Upper lobe of right lung (tissue), 1 donor: ENCODE data around the gene CTBP2. TPM values are rescaled to one million over a fixed set of nuclear protein-coding genes. Genes with fewer than 3 reads are reported as not detected.

Experiments
- ATAC-seq: fragments of 200-7000 bp; cut with Tn5 transposase; one replicate; pipeline ENCODE4 v1.9.1; 2020; ENCODE audit warnings: mild to moderate bottlenecking, moderate library complexity
- DNase-seq: peaks from one replicate; pipeline ENCODE4 v3.0.0-alpha.2; 2020
- H3K27ac ChIP-seq: fragments of 200-600 bp; one replicate; pipeline ENCODE4 v1.8.0; 2022
- H3K27me3 ChIP-seq: fragments of 200-600 bp; one replicate; pipeline ENCODE4 v1.8.0; 2022; ENCODE audit warnings: mild to moderate bottlenecking
- H3K36me3 ChIP-seq: fragments of 200-600 bp; one replicate; pipeline ENCODE4 v1.8.0; 2022
- H3K4me1 ChIP-seq: fragments of 200-600 bp; one replicate; pipeline ENCODE4 v1.8.0; 2022
- H3K4me3 ChIP-seq: fragments of 200-600 bp; one replicate; pipeline ENCODE4 v1.8.0; 2022; ENCODE audit warnings: mild to moderate bottlenecking
- H3K9me3 ChIP-seq: fragments of 200-600 bp; one replicate; pipeline ENCODE4 v1.8.0; 2022
- intact Hi-C: fragments of 100-400 bp; cut with DNase I; formaldehyde crosslinking; loops from one replicate; pipeline ENCODE4 v1.11.0; 2022
- total RNA-seq: library from RNA; stranded (reverse); fragmentation: NEBNext Ultra II Directional; extraction: Animal tissue kit (Norgen Biotek cat#: 25700); gene quantifications from one replicate; pipeline ENCODE4 v1.2.1, GENCODE V29; 2021
- TF ChIP-seq, protein P1 (sequence below): fragments of 200-600 bp; IDR thresholded peaks from one replicate; pipeline ENCODE4 v1.8.0; 2022; ENCODE audit warnings: antibody characterized with exemption
- donor health status: DM: no; HTN: yes; CAD: no; lungs with severe emphysema.

CTBP2 gene
- total RNA-seq, 1 donor from 2014 or later, result 66.7 TPM

DNA sequence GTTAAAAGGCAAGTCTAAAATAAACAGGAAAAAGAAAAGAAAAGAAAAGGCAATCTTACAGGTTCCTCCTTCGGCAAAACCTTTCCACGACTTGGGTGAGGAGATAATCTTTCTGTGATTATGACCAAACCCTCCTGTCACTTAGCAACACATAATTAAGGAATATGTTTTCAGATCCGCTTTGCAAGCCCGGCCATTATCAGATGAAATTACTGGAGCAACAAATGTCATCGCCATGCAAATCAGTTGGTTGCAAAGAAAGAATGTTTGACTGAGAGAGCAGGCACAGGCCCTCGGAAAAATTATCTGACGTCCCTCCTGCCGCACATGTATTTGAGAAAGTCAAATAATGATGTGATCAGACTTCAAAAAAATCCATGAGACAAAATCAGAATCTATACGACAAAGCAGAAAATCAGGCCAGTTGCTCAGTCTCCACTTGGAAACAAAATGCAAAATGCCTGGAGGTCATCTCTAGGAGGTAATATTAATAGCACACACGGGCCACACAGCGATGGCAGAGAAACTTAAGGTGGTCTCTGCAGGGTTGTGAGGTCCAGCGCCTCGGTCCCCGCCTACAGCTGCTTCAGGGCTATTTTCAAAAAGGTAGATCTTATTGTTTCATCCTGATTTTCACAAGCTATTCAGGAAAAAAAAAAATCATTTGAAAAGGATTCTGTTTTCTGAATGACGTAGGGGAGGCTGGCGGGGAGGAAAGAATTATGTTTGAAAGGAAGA lies 135.7 kb downstream of the CTBP2 start:
- TF ChIP-seq, protein P1, sequence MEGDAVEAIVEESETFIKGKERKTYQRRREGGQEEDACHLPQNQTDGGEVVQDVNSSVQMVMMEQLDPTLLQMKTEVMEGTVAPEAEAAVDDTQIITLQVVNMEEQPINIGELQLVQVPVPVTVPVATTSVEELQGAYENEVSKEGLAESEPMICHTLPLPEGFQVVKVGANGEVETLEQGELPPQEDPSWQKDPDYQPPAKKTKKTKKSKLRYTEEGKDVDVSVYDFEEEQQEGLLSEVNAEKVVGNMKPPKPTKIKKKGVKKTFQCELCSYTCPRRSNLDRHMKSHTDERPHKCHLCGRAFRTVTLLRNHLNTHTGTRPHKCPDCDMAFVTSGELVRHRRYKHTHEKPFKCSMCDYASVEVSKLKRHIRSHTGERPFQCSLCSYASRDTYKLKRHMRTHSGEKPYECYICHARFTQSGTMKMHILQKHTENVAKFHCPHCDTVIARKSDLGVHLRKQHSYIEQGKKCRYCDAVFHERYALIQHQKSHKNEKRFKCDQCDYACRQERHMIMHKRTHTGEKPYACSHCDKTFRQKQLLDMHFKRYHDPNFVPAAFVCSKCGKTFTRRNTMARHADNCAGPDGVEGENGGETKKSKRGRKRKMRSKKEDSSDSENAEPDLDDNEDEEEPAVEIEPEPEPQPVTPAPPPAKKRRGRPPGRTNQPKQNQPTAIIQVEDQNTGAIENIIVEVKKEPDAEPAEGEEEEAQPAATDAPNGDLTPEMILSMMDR, result no peak
- H3K4me3 ChIP-seq, result no peak overlapping the region
- ATAC-seq, result no peak
- no peak for DNase-seq
- intact Hi-C loops, result no loop called here
- peaks cover 25% of the 10 kb centered on the region for H3K36me3 ChIP-seq
- no peaks in the 10 kb centered on the region for H3K27me3 ChIP-seq
- peaks cover 9% of the 10 kb centered on the region for H3K4me1 ChIP-seq
- no peak overlapping the region for H3K27ac ChIP-seq
- no peaks in the 10 kb centered on the region for H3K9me3 ChIP-seq

- peaks cover 25% of the 10 kb centered on the region for H3K36me3 ChIP-seq
- no peaks in the 10 kb centered on the region for H3K9me3 ChIP-seq
- TF ChIP-seq, protein P1, result no peak
- no peaks in the 10 kb centered on the region for H3K27me3 ChIP-seq
- H3K4me1 ChIP-seq, result peaks cover 11% of the 10 kb centered on the region
- no peak overlapping the region for H3K27ac ChIP-seq
- no peak overlapping the region for H3K4me3 ChIP-seq
- DNase-seq (peak; percentile 67), ATAC-seq (no peak)
- intact Hi-C loops, result no loop called here
Measured at GRCh38 chr10:125023862-125024496, 136.4 kb downstream of the CTBP2 start.

GRCh38 chr10:125023255-125023654 lies 137.1 kb downstream of the CTBP2 start:
- Histone ChIP-seq H3K4me3 (no peak overlapping the region), H3K27me3 (no peaks in the 10 kb centered on the region), H3K9me3 (no peaks in the 10 kb centered on the region), H3K36me3 (peaks cover 25% of the 10 kb centered on the region), H3K4me1 (peaks cover 16% of the 10 kb centered on the region), H3K27ac (no peak overlapping the region)
- ATAC-seq (no peak), DNase-seq (peak; percentile 65)
- TF ChIP-seq, protein P1, result no peak
- intact Hi-C loops, result no loop called here

GRCh38 chr10:125022671-125023070 lies 137.7 kb downstream of the CTBP2 start:
- TF ChIP-seq, protein P1, result no peak
- ATAC-seq (no peak), DNase-seq (no peak)
- peaks cover 25% of the 10 kb centered on the region for H3K36me3 ChIP-seq
- H3K4me3 ChIP-seq, result no peak overlapping the region
- intact Hi-C loops, result no loop called here
- H3K4me1 ChIP-seq, result peaks cover 17% of the 10 kb centered on the region
- H3K9me3 ChIP-seq, result no peaks in the 10 kb centered on the region
- no peak overlapping the region for H3K27ac ChIP-seq
- no peaks in the 10 kb centered on the region for H3K27me3 ChIP-seq

DNA sequence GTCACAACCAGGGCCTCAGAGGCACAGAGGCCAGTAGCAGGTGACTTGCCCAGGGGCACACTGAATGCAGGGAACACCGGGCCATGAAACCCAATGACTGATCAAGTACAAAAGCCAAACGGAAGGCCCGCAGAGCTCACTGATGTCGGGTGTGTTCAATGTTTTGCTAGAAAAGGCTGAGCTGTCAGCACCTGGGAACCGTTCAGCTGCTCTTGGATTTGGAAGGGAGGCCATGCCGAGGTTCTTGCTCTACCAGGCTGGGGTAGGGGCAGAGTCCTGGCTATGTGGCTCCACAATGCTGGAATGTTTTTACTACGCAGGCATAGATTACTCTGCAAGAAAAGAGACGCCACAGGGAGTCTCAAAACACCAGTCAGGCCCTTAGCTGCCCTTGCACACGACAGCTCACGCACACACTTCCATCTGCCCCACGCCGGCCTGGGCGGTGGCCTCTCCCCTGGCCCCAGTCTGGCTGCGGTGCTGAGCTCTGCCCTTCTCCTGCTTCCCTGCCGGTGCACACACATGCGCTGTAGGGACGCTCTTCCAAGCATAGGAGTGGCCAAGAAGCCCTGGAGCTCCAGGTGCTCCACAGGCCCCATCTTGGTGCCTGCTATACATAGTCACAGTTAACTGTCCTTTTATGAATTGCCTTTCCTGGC lies 138.5 kb downstream of the CTBP2 start:
- intact Hi-C loops, result no loop called here
- H3K27ac ChIP-seq, result no peak overlapping the region
- H3K9me3 ChIP-seq, result no peaks in the 10 kb centered on the region
- H3K36me3 ChIP-seq, result peaks cover 17% of the 10 kb centered on the region
- no peak overlapping the region for H3K4me3 ChIP-seq
- no peak for ATAC-seq
- no peak for DNase-seq
- H3K27me3 ChIP-seq, result no peaks in the 10 kb centered on the region
- H3K4me1 ChIP-seq, result peaks cover 26% of the 10 kb centered on the region
- TF ChIP-seq, protein P1, result no peak
